Measurements from ENCODE around the gene ULK4.
A peak's percentile ranks its signal among the peaks of the same experiment; 100 is the strongest.
"Not testable (repeated sequence)": the region's sequence is repeated elsewhere in the genome, so short reads cannot be mapped to it uniquely, and the experiment has no call there.

ULK4 gene

DNA sequence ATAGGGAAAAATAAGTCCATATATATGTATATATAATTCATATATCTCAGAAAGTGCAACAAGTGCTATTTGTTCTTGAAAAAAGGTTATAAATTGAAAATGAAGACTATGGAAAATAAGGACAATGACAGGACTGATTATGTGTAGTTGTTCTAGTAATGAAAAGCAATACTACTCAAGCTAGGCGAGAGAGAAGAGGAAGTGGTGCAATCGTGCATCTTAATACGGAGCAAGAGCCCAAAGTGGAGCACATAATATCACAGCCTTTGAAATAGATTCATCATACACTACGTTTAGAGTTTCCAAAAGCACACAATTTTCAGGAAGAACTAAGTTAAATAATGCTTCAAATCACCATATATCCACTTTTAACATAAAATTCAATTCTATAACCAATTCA, 87.9 kb downstream of the ULK4 start:
- in situ Hi-C loops (cut with HindIII; ENCODE audit: low pct_ligation_motif_present, low sequenced_read_pairs): no loop called here

DNA sequence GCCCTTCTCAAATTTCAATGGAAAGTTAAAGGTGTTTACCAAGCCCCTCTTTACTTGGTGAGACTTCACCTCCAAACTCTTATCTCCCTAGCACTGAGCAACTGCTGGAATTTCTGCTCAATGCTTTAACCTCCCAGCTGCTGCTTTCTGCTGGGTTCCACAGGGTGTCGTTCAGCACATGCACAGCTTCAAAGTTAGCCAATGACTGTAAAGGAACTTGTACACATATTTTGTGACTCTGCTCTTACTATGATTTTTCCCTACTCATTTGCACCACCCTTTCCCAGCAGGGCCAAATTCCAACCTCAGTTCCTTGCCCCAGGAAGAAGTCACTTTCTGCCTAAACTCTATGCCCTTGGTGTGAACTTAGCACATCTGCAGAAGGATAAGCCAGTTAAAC, 89.7 kb downstream of the ULK4 start:
- in situ Hi-C loops (cut with HindIII; ENCODE audit: low pct_ligation_motif_present, low sequenced_read_pairs): no loop called here
- Histone ChIP-seq H3K27ac (no peak overlapping the region), H3K4me3 (ENCODE audit: low read depth, low read length) (no peak overlapping the region), H3K27me3 (replicated peaks) (no peaks in the 10 kb centered on the region), H3K36me3 (replicated peaks) (no peaks in the 10 kb centered on the region)
- TF ChIP-seq, protein P1, sequence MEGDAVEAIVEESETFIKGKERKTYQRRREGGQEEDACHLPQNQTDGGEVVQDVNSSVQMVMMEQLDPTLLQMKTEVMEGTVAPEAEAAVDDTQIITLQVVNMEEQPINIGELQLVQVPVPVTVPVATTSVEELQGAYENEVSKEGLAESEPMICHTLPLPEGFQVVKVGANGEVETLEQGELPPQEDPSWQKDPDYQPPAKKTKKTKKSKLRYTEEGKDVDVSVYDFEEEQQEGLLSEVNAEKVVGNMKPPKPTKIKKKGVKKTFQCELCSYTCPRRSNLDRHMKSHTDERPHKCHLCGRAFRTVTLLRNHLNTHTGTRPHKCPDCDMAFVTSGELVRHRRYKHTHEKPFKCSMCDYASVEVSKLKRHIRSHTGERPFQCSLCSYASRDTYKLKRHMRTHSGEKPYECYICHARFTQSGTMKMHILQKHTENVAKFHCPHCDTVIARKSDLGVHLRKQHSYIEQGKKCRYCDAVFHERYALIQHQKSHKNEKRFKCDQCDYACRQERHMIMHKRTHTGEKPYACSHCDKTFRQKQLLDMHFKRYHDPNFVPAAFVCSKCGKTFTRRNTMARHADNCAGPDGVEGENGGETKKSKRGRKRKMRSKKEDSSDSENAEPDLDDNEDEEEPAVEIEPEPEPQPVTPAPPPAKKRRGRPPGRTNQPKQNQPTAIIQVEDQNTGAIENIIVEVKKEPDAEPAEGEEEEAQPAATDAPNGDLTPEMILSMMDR (IDR thresholded peaks at IDR 0.05; ENCODE audit: low read depth, low read length, missing control alignments): no peak
- DNase-seq: no peak

More for the DNA sequence above, 87.9 kb downstream of the ULK4 start:
- H3K27ac ChIP-seq: no peak overlapping the region
- H3K4me3 ChIP-seq (ENCODE audit: low read depth, low read length): no peak overlapping the region
- no peak for DNase-seq
- TF ChIP-seq, protein P1 (IDR thresholded peaks at IDR 0.05; ENCODE audit: low read depth, low read length, missing control alignments): no peak
- no peaks in the 10 kb centered on the region for H3K27me3 ChIP-seq (replicated peaks)
- H3K36me3 ChIP-seq (replicated peaks): no peaks in the 10 kb centered on the region

DNA sequence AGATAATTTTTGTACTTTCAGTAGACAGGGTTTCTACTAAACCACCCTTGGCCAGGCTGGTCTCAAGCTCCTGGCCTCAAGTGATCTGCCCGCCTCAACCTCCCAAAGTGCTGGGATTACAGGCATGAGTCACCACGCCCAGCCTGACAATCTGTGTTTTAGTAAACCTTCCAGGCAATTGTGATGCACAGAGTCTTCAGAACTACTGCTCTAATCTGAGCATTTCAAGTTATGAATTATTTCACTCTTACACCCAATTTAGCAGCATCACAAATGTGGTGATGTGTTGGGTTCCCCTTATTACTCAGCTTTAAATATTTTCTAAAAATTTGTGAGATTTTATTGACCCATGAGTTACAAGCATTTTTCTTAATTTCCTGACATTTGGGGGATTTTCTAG, 94.4 kb downstream of the ULK4 start:
- H3K36me3 ChIP-seq (replicated peaks): no peaks in the 10 kb centered on the region
- H3K4me3 ChIP-seq (ENCODE audit: low read depth, low read length): no peak overlapping the region
- H3K27me3 ChIP-seq (replicated peaks): no peaks in the 10 kb centered on the region
- in situ Hi-C loops (cut with HindIII; ENCODE audit: low pct_ligation_motif_present, low sequenced_read_pairs): no loop called here
- H3K27ac ChIP-seq: no peak overlapping the region
- TF ChIP-seq, protein P1 (IDR thresholded peaks at IDR 0.05; ENCODE audit: low read depth, low read length, missing control alignments): no peak
- DNase-seq: no peak

DNA sequence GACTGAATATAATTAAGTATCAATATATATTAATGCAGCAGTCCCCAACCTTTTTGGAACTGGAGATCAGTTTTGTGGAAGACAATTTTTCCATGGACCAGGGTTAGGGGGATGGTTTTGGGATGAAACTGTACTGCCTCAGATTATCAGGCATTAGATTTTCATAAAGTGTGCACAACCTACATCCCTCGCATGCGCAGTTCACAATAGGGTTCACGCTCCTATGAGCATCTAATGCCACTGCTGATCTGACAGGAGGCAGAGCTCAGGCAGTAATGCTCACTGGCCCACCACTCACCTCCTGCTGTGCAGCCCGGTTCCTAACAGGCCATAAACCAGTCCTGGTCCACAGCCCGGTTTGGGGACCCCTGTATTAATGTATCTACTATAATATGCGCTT, 95.6 kb downstream of the ULK4 start:
- H3K27ac ChIP-seq: no peak overlapping the region
- no peak for DNase-seq
- in situ Hi-C loops (cut with HindIII; ENCODE audit: low pct_ligation_motif_present, low sequenced_read_pairs): no loop called here
- TF ChIP-seq, protein P1 (IDR thresholded peaks at IDR 0.05; ENCODE audit: low read depth, low read length, missing control alignments): no peak
- H3K27me3 ChIP-seq (replicated peaks): no peaks in the 10 kb centered on the region
- H3K36me3 ChIP-seq (replicated peaks): no peaks in the 10 kb centered on the region
- H3K4me3 ChIP-seq (ENCODE audit: low read depth, low read length): no peak overlapping the region

DNA sequence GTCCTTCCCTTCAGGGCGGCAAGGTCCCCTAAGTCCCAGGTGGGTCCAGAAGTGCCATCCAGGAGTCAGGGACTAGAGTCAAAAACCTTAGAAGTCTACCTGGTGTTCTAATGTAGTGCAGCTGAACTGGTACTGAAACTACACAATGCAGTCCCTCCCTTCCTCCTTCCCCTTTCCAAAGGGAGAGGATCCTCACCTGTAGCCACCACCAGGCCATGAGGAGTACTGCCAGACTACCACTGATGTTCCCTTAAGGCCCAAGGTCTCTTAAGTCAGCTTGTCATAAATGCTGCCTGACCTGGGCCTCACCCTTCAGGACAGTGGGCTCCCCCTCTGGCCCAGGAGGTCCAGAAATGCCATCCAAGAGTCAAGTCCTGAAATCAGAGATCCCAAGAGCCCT, 98.9 kb downstream of the ULK4 start:
- H3K4me3 ChIP-seq (ENCODE audit: low read depth, low read length): no peak overlapping the region
- no peaks in the 10 kb centered on the region for H3K27me3 ChIP-seq (replicated peaks)
- in situ Hi-C loops (cut with HindIII; ENCODE audit: low pct_ligation_motif_present, low sequenced_read_pairs): no loop called here
- no peaks in the 10 kb centered on the region for H3K36me3 ChIP-seq (replicated peaks)
- TF ChIP-seq, protein P1 (IDR thresholded peaks at IDR 0.05; ENCODE audit: low read depth, low read length, missing control alignments): peak; percentile 24
- H3K27ac ChIP-seq: no peak overlapping the region
- DNase-seq: no peak

DNA sequence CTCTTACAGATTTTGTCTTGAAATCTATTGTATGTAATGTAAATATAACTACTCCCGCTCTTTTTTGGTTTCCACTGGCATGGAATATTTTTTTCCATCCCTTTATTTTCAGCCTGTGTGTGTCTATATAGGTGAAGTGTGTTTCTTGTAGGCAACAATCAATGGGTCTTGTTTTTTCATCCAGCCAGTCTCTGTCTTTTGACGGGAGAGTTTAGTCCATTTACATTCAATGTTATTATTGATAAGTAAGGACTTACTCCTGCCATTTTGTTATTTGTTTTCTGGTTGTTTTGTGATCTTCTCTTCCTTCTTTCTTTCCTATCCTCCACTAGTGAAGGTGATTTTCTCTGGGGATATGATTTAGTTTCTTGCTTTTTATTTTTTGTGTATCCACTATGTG, 101.4 kb downstream of the ULK4 start:
- in situ Hi-C loops (cut with HindIII; ENCODE audit: low pct_ligation_motif_present, low sequenced_read_pairs); H3K4me3 ChIP-seq (ENCODE audit: low read depth, low read length); H3K27ac ChIP-seq; H3K36me3 ChIP-seq (replicated peaks); DNase-seq; H3K27me3 ChIP-seq (replicated peaks): not testable (repeated sequence)

Data from brain microvascular endothelial cell (primary cell).